H1 (cell line): ENCODE measurements around the gene TMEM151A. TPM values are rescaled to one million over a fixed set of nuclear protein-coding genes. Genes with fewer than 3 reads are reported as not detected.

Experiments
- CTCF ChIA-PET: fragments of 300-600 bp; sonication (Branson Sonifier 250); formaldehyde crosslinking; loops from one replicate; lab custom pipeline; 2021; ENCODE audit not compliant: partially characterized antibody; lab: Charles Lee
- POLR2A ChIA-PET: fragments of 300-600 bp; sonication (Branson Sonifier 250); formaldehyde crosslinking; loops from one replicate; lab custom pipeline; 2021; ENCODE audit warnings: inconsistent platforms; ENCODE audit not compliant: partially characterized antibody; lab: Charles Lee
- DNase-seq, 2 experiments: peaks; one replicate each; pipeline versions ENCODE4 v3.0.0 to v3.0.0-alpha.2; 2010 to 2022; ENCODE audit warnings: low spot score in 2 of 2, low read depth in 1 of 2, mixed read lengths in 1 of 2
- FAIRE-seq: peaks from 2 replicates; lab custom pipeline; 2011; peaks lifted over from hg19 to GRCh38; lab: Jason Lieb, UNC
- H2AFZ ChIP-seq: 2 replicates; pipeline ENCODE4 v1.8.1; 2012; ENCODE audit warnings: low read length, inconsistent platforms
- H2AK5ac ChIP-seq: 2 replicates; pipeline ENCODE4 v1.6.1; 2013; ENCODE audit warnings: low read depth, low read length
- H2BK120ac ChIP-seq: replicated peaks from 2 replicates; pipeline ENCODE3; 2013; ENCODE audit warnings: low read depth, low read length, inconsistent platforms
- H2BK12ac ChIP-seq: 2 replicates; pipeline ENCODE4 v1.6.1; 2013; ENCODE audit warnings: low read depth, low read length
- H2BK15ac ChIP-seq: 2 replicates; pipeline ENCODE4 v1.6.1; 2013; ENCODE audit warnings: low read length
- H2BK20ac ChIP-seq: 2 replicates; pipeline ENCODE4 v1.6.1; 2013; ENCODE audit warnings: low read length
- H2BK5ac ChIP-seq: 2 replicates; pipeline ENCODE4 v1.6.1; 2013; ENCODE audit warnings: low read depth, low read length
- H3K14ac ChIP-seq: 2 replicates; pipeline ENCODE4 v1.6.1; 2013; ENCODE audit warnings: inconsistent platforms; ENCODE audit not compliant: insufficient read length
- H3K18ac ChIP-seq: 2 replicates; pipeline ENCODE4 v1.6.1; 2013; ENCODE audit warnings: low read length; ENCODE audit errors: extremely low read depth
- H3K23ac ChIP-seq: 2 replicates; pipeline ENCODE4 v1.6.1; 2013; ENCODE audit warnings: inconsistent platforms; ENCODE audit not compliant: insufficient read length
- H3K23me2 ChIP-seq: 2 replicates; pipeline ENCODE4 v1.6.1; 2013; ENCODE audit warnings: low read depth, low read length
- H3K27ac ChIP-seq: 2 replicates; pipeline ENCODE4 v1.6.1; 2011; ENCODE audit warnings: low read depth, low read length, inconsistent platforms
- H3K27me3 ChIP-seq, 4 experiments: replicated peaks in 1 of 4; 1 replicate in 1 of 4; 2 replicates in 3 of 4; pipeline versions ENCODE4 v1.6.1 to v1.8.1; 2011 to 2013; ENCODE audit warnings: low read length in 3 of 4, mild to moderate bottlenecking in 3 of 4, inconsistent platforms in 2 of 4, mixed read lengths in 2 of 4, moderate library complexity in 1 of 4; ENCODE audit not compliant: control insufficient read depth in 3 of 4, insufficient read depth in 3 of 4; ENCODE audit errors: extremely low read depth in 1 of 4
- H3K36me3 ChIP-seq, 4 experiments: 2 replicates each; pipeline versions ENCODE4 v1.6.1 to v1.8.1; 2011 to 2013; ENCODE audit warnings: mild to moderate bottlenecking in 4 of 4, low read length in 3 of 4, moderate library complexity in 2 of 4, control low read depth in 1 of 4, inconsistent platforms in 1 of 4; ENCODE audit not compliant: insufficient read depth in 4 of 4, control insufficient read depth in 2 of 4
- H3K4ac ChIP-seq: replicated peaks from 2 replicates; pipeline ENCODE3; 2013; ENCODE audit warnings: low read length, low read depth, mixed read lengths, inconsistent platforms; ENCODE audit not compliant: insufficient read length
- H3K4me1 ChIP-seq, 4 experiments: replicated peaks in 1 of 4; 1 replicate in 1 of 4; 2 replicates in 3 of 4; pipeline versions ENCODE4 v1.6.1 to v1.8.1; 2011 to 2013; ENCODE audit warnings: low read length in 3 of 4, inconsistent platforms in 2 of 4, mixed read lengths in 1 of 4; ENCODE audit not compliant: insufficient read depth in 4 of 4, control insufficient read depth in 3 of 4
- H3K4me2 ChIP-seq, 2 experiments: 2 replicates each; pipeline versions ENCODE4 v1.6.1 to v1.8.1; 2011 to 2013; ENCODE audit warnings: low read depth in 2 of 2, low read length in 2 of 2, control low read depth in 1 of 2, inconsistent platforms in 1 of 2, mild to moderate bottlenecking in 1 of 2; ENCODE audit not compliant: insufficient read depth in 1 of 2
- H3K4me3 ChIP-seq, 4 experiments: fragments of 200-600, 300-600 bp in 1 of 4; sonication (generic), shearing (Covaris generic), sonication (Bioruptor Twin) in 1 of 4; 2 replicates each; pipeline versions ENCODE4 v1.5.1 to v1.8.1; 2011 to 2016; ENCODE audit warnings: low read length in 4 of 4, low read depth in 3 of 4, control low read depth in 2 of 4, inconsistent platforms in 2 of 4, mild to moderate bottlenecking in 2 of 4, mixed read lengths in 1 of 4, moderate library complexity in 1 of 4; ENCODE audit not compliant: insufficient read depth in 2 of 4; ENCODE audit errors: extremely low read depth in 1 of 4
- H3K56ac ChIP-seq: replicated peaks from 2 replicates; pipeline ENCODE3; 2013; ENCODE audit warnings: low read depth, mild to moderate bottlenecking, mixed read lengths, low read length, inconsistent platforms; ENCODE audit not compliant: insufficient read length
- H3K79me1 ChIP-seq: 2 replicates; pipeline ENCODE4 v1.6.1; 2013; ENCODE audit warnings: low read depth, low read length, control low read depth
- H3K79me2 ChIP-seq, 2 experiments: 2 replicates each; pipeline versions ENCODE4 v1.6.1 to v1.8.1; 2012 to 2013; ENCODE audit warnings: low read length in 2 of 2, mild to moderate bottlenecking in 2 of 2, inconsistent platforms in 1 of 2; ENCODE audit not compliant: insufficient read depth in 2 of 2, control insufficient read depth in 1 of 2
- H3K9ac ChIP-seq, 4 experiments: replicated peaks in 1 of 4; 1 replicate in 1 of 4; 2 replicates in 3 of 4; pipeline versions ENCODE4 v1.6.1 to v1.8.1; 2011 to 2013; ENCODE audit warnings: low read depth in 3 of 4, low read length in 3 of 4, control low read depth in 2 of 4, mild to moderate bottlenecking in 2 of 4, moderate library complexity in 2 of 4, inconsistent platforms in 1 of 4; ENCODE audit errors: extremely low read depth in 1 of 4
- H3K9me3 ChIP-seq, 2 experiments: 2 replicates each; pipeline versions ENCODE4 v1.6.1 to v1.8.1; 2012 to 2013; ENCODE audit warnings: mild to moderate bottlenecking in 2 of 2, moderate library complexity in 2 of 2, control low read depth in 1 of 2, inconsistent platforms in 1 of 2, low read depth in 1 of 2, low read length in 1 of 2, mixed read lengths in 1 of 2; ENCODE audit not compliant: insufficient read depth in 2 of 2
- H4K20me1 ChIP-seq, 2 experiments: replicated peaks in 1 of 2; 2 replicates each; pipeline versions ENCODE3 to v1.8.1; 2011 to 2013; ENCODE audit warnings: inconsistent platforms in 2 of 2, low read length in 2 of 2, mild to moderate bottlenecking in 1 of 2; ENCODE audit not compliant: insufficient read depth in 2 of 2, control insufficient read depth in 1 of 2
- H4K5ac ChIP-seq: 2 replicates; pipeline ENCODE4 v1.6.1; 2013; ENCODE audit warnings: low read length, low read depth, mixed read lengths, inconsistent platforms; ENCODE audit not compliant: insufficient read length
- H4K8ac ChIP-seq: 2 replicates; pipeline ENCODE4 v1.8.0; 2013; ENCODE audit warnings: mild to moderate bottlenecking, moderate library complexity, low read length, inconsistent platforms; ENCODE audit not compliant: insufficient read depth; ENCODE audit errors: extremely low read depth
- H4K91ac ChIP-seq: replicated peaks from 2 replicates; pipeline ENCODE3; 2013; ENCODE audit warnings: low read length, mixed read lengths, inconsistent platforms; ENCODE audit not compliant: insufficient read length
- CTBP2 ChIP-seq: IDR thresholded peaks from 2 replicates; pipeline ENCODE4 v1.7.0; 2011; ENCODE audit warnings: borderline replicate concordance, mild to moderate bottlenecking, moderate library complexity, mixed read lengths, low read length; ENCODE audit not compliant: insufficient read depth, insufficient read length
- POLR2AphosphoS5 ChIP-seq: IDR thresholded peaks from 2 replicates; pipeline ENCODE4 v1.6.1; 2011; ENCODE audit warnings: low read depth, low read length
- SAP30 ChIP-seq: fragments of 300-600 bp; sonication (generic); IDR thresholded peaks from 2 replicates; pipeline ENCODE4 v1.7.1; 2012; ENCODE audit warnings: low read length, moderate library complexity, mild to moderate bottlenecking, inconsistent platforms; ENCODE audit not compliant: insufficient read depth, insufficient replicate concordance
- SIRT6 ChIP-seq: IDR thresholded peaks from one replicate; pipeline ENCODE4 v1.7.1; 2012; ENCODE audit warnings: low read length, inconsistent platforms
- SP4 ChIP-seq: IDR thresholded peaks from 2 replicates; pipeline ENCODE4 v1.6.1; 2012; ENCODE audit warnings: low read length, inconsistent platforms
- SRF ChIP-seq: IDR thresholded peaks from 2 replicates; pipeline ENCODE4 v1.6.1; 2011; ENCODE audit warnings: mild to moderate bottlenecking, low read depth, low read length, moderate library complexity
- YY1 ChIP-seq: IDR thresholded peaks from 2 replicates; pipeline ENCODE4 v1.6.1; 2011; ENCODE audit warnings: low read depth, mild to moderate bottlenecking, low read length
- ZNF274 ChIP-seq: IDR thresholded peaks from 2 replicates; pipeline ENCODE4 v1.7.0; 2012; ENCODE audit warnings: low read length, borderline replicate concordance; ENCODE audit errors: extremely low read depth
- WGBS, 2 experiments: shearing (Covaris generic) in 1 of 2; methylation state at CpG; one replicate each; pipeline versions ENCODE4 v1.1.6 to v1.1.7; 2013 to 2015; ENCODE audit warnings: low lambda C conversion rate in 2 of 2, mixed read lengths in 2 of 2, inconsistent platforms in 1 of 2, low coverage in 1 of 2, missing lambda C conversion rate in 1 of 2; ENCODE audit not compliant: insufficient replicate concordance in 2 of 2, insufficient coverage in 1 of 2, insufficient read length in 1 of 2; ENCODE audit errors: extremely low coverage in 1 of 2, missing lambda C conversion rate in 1 of 2; 5-methylcytosine and 5-hydroxymethylcytosine counted together
- polyA plus RNA-seq, 7 experiments: library from polyadenylated mRNA; depleted of rRNA in 3 of 7; stranded (reverse) in 5 of 7; unstranded in 2 of 7; fragments of >200 nt in 5 of 7; fragments of 200-250 nt in 2 of 7; gene quantifications; 1 replicate in 5 of 7; 2 replicates in 1 of 7; 4 replicates in 1 of 7; pipeline versions ENCODE4 v1.2.1 to v1.2.3, GENCODE V29; 2011 to 2013; ENCODE audit warnings: missing spikeins in 2 of 7, mixed read lengths in 2 of 7
- total RNA-seq: library from RNA; stranded (reverse); fragmentation: NEBNext Ultra II Directional; extraction: Animal tissue kit (Norgen Biotek cat#: 25700); gene quantifications from 2 replicates; pipeline ENCODE4 v1.2.1, GENCODE V29; 2021
- TF ChIP-seq, protein P1 (sequence below): IDR thresholded peaks from 2 replicates; pipeline ENCODE4 v1.6.1; 2012; ENCODE audit warnings: inconsistent platforms

TMEM151A gene
- total and polyA plus RNA-seq, 2 of the 8 experiments (the other 6 are each of a cell fraction or from before 2014, with no cell fraction given), result 3.2 TPM

GRCh38 chr11:66339686-66340483, 48.2 kb downstream of the TMEM151A start:
- POLR2A ChIA-PET, result interaction anchor here (0.8 to 28.7 kb wide), 8 partner anchors 8 to 57 kb away, joined by 3 to 487 read pairs (median 3); partner anchors contain the start of gene SLC29A2

More at GRCh38 chr11:66339686-66340483, 48.2 kb downstream of the TMEM151A start:
- H3K4me3 ChIP-seq, result no peak overlapping the region
- H3K9me3 ChIP-seq, result no peaks in the 10 kb centered on the region
- H3K36me3 ChIP-seq, result peaks cover 6 to 12% (median 9%) of the 10 kb centered on the region in 4 experiments; a peak in 4 of 8 replicates
- no peak overlapping the region for H3K56ac ChIP-seq
- H2BK20ac ChIP-seq, result no peak overlapping the region
- H2BK5ac ChIP-seq, result no peak overlapping the region
- H3K23ac ChIP-seq, result no peak overlapping the region
- 79% methylated on average over 14 of the region's 14 CpGs; no CpG with 5 or more reads in 1 of the 2 experiments for WGBS, 2 experiments
- TF ChIP-seq CTBP2 (no peak), SRF (no peak), SP4 (no peak), YY1 (no peak), SIRT6 (no peak), ZNF274 (no peak), SAP30 (no peak), POLR2AphosphoS5 (no peak)
- TF ChIP-seq, protein P1, sequence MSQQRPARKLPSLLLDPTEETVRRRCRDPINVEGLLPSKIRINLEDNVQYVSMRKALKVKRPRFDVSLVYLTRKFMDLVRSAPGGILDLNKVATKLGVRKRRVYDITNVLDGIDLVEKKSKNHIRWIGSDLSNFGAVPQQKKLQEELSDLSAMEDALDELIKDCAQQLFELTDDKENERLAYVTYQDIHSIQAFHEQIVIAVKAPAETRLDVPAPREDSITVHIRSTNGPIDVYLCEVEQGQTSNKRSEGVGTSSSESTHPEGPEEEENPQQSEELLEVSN, result no peak
- no peak overlapping the region for H3K18ac ChIP-seq
- H3K79me1 ChIP-seq, result peaks cover 3% of the 10 kb centered on the region
- no peak overlapping the region for H4K8ac ChIP-seq
- no peak overlapping the region for H3K4me2 ChIP-seq
- H3K4me1 ChIP-seq, result peaks cover 0 to 20% (median 15%) of the 10 kb centered on the region in 4 experiments; a peak in 6 of 7 replicates
- no peak overlapping the region for H2AK5ac ChIP-seq
- H2BK15ac ChIP-seq, result no peak overlapping the region
- H3K27me3 ChIP-seq, result no peaks in the 10 kb centered on the region; a peak in 2 of 7 replicates
- H2AFZ ChIP-seq, result no peak overlapping the region
- no peak overlapping the region for H3K4ac ChIP-seq
- H4K20me1 ChIP-seq, result peaks cover 3 to 8% of the 10 kb centered on the region in 2 experiments
- H2BK12ac ChIP-seq, result no peak overlapping the region
- FAIRE-seq (no peak), DNase-seq (no peak)
- no peak overlapping the region for H2BK120ac ChIP-seq
- CTCF ChIA-PET, result interaction anchor here (0.6 to 4.6 kb wide), 15 partner anchors 11 to 449 kb away, joined by 3 to 55 read pairs (median 4); partner anchors contain the start of gene CD248
- no peak overlapping the region for H4K5ac ChIP-seq
- H3K79me2 ChIP-seq, result peaks cover 0 to 14% of the 10 kb centered on the region in 2 experiments; a peak in 2 of 4 replicates
- H3K27ac ChIP-seq, result no peak overlapping the region
- H3K14ac ChIP-seq, result no peak overlapping the region
- peaks cover 6% of the 10 kb centered on the region; the same call in 1 of the 2 replicates for H3K23me2 ChIP-seq
- H4K91ac ChIP-seq, result no peak overlapping the region
- H3K9ac ChIP-seq, result no peak overlapping the region
